Measurements from ENCODE around the gene ZFYVE28. TPM values are rescaled to one million over a fixed set of nuclear protein-coding genes. Genes with fewer than 3 reads are reported as not detected.

The ZFYVE28 gene
- polyA plus RNA-seq, 1 donor = 7.4 TPM

GRCh38 chr4:2375427-2375826 lies 43.0 kb downstream of the ZFYVE28 start:
- no CpG with 5 or more reads among the region's 10 CpGs for WGBS (ENCODE audit: insufficient coverage, low lambda C conversion rate)
- Histone ChIP-seq H3K4me1 (ENCODE audit: control insufficient read depth, insufficient read depth, low read length) (no peaks in the 10 kb centered on the region), H3K27me3 (ENCODE audit: control insufficient read depth, insufficient read depth, low read length) (no peaks in the 10 kb centered on the region), H3K9me3 (ENCODE audit: control insufficient read depth, low read depth, low read length) (peaks cover 3% of the 10 kb centered on the region), H3K27ac (ENCODE audit: low read length) (no peak overlapping the region), H3K36me3 (ENCODE audit: control insufficient read depth, insufficient read depth, low read length) (no peaks in the 10 kb centered on the region), H3K4me3 (ENCODE audit: low read length) (no peak overlapping the region)
- DNase-seq = no peak

GRCh38 chr4:2373532-2373931 lies 44.9 kb downstream of the ZFYVE28 start:
- no peak overlapping the region for H3K4me3 ChIP-seq (ENCODE audit: low read length)
- no peaks in the 10 kb centered on the region for H3K4me1 ChIP-seq (ENCODE audit: control insufficient read depth, insufficient read depth, low read length)
- H3K9me3 ChIP-seq (ENCODE audit: control insufficient read depth, low read depth, low read length) = peaks cover 3% of the 10 kb centered on the region
- no peak overlapping the region for H3K27ac ChIP-seq (ENCODE audit: low read length)
- H3K27me3 ChIP-seq (ENCODE audit: control insufficient read depth, insufficient read depth, low read length) = no peaks in the 10 kb centered on the region
- no peak for DNase-seq
- no peaks in the 10 kb centered on the region for H3K36me3 ChIP-seq (ENCODE audit: control insufficient read depth, insufficient read depth, low read length)
- WGBS (ENCODE audit: insufficient coverage, low lambda C conversion rate) = no CpG with 5 or more reads among the region's 7 CpGs

- Histone ChIP-seq H3K27me3 (ENCODE audit: control insufficient read depth, insufficient read depth, low read length) (no peaks in the 10 kb centered on the region), H3K27ac (ENCODE audit: low read length) (no peak overlapping the region), H3K9me3 (ENCODE audit: control insufficient read depth, low read depth, low read length) (peaks cover 3% of the 10 kb centered on the region), H3K36me3 (ENCODE audit: control insufficient read depth, insufficient read depth, low read length) (no peaks in the 10 kb centered on the region), H3K4me1 (ENCODE audit: control insufficient read depth, insufficient read depth, low read length) (no peaks in the 10 kb centered on the region), H3K4me3 (ENCODE audit: low read length) (no peak overlapping the region)
- no peak for DNase-seq
- no CpG with 5 or more reads among the region's 14 CpGs for whole genome bisulfite sequencing (ENCODE audit: insufficient coverage, low lambda C conversion rate)
These were observed 45.9 kb downstream of the ZFYVE28 start for GRCh38 chr4:2372488-2373030.

GRCh38 chr4:2371765-2372487 lies 46.5 kb downstream of the ZFYVE28 start:
- H3K4me1 ChIP-seq (ENCODE audit: control insufficient read depth, insufficient read depth, low read length) = no peaks in the 10 kb centered on the region
- H3K36me3 ChIP-seq (ENCODE audit: control insufficient read depth, insufficient read depth, low read length) = no peaks in the 10 kb centered on the region
- H3K4me3 ChIP-seq (ENCODE audit: low read length) = no peak overlapping the region
- no peak overlapping the region for H3K27ac ChIP-seq (ENCODE audit: low read length)
- WGBS (ENCODE audit: insufficient coverage, low lambda C conversion rate) = no CpG with 5 or more reads among the region's 27 CpGs
- H3K27me3 ChIP-seq (ENCODE audit: control insufficient read depth, insufficient read depth, low read length) = no peaks in the 10 kb centered on the region
- H3K9me3 ChIP-seq (ENCODE audit: control insufficient read depth, low read depth, low read length) = peaks cover 3% of the 10 kb centered on the region
- no peak for DNase-seq

DNA sequence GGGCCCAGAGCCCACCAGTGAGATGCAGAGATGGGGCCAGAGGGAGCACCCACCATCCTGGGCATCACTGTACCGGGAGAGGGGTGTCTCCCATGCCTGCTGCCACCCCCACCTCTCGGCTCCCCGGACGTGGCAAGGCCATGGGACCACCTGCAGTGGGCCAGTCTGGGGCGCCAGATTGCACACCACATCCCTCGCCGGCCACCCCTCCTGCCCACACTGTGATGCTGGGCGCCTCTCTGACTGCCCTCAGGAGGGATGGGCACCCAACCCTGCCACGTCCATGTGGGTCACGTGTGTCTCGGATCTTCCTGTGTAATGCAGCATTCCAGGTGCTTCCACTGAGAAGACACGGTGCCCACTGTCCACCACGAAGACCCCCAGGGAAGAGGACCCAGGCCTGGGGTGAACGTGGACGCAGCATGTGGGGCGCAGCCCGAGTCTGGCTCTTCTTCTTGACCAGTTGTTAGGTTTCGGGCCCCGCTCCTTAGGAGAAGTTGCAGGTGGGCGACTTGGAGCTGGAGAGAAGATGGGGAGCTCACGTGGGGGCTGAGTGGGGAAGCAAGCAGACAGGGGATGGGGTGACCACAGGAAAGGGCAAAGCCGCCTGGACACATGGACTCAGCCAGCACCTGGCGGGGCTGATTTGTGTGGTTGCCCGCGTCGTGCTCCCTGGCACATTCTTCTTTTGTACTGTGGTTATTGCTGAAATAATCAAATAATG lies 47.7 kb downstream of the ZFYVE28 start:
- no peaks in the 10 kb centered on the region for H3K36me3 ChIP-seq (ENCODE audit: control insufficient read depth, insufficient read depth, low read length)
- no CpG with 5 or more reads among the region's 26 CpGs for WGBS (ENCODE audit: insufficient coverage, low lambda C conversion rate)
- no peaks in the 10 kb centered on the region for H3K27me3 ChIP-seq (ENCODE audit: control insufficient read depth, insufficient read depth, low read length)
- H3K4me3 ChIP-seq (ENCODE audit: low read length) = no peak overlapping the region
- peaks cover under 1% of the 10 kb centered on the region for H3K4me1 ChIP-seq (ENCODE audit: control insufficient read depth, insufficient read depth, low read length)
- peaks cover 3% of the 10 kb centered on the region for H3K9me3 ChIP-seq (ENCODE audit: control insufficient read depth, low read depth, low read length)
- no peak overlapping the region for H3K27ac ChIP-seq (ENCODE audit: low read length)
- no peak for DNase-seq

DNA sequence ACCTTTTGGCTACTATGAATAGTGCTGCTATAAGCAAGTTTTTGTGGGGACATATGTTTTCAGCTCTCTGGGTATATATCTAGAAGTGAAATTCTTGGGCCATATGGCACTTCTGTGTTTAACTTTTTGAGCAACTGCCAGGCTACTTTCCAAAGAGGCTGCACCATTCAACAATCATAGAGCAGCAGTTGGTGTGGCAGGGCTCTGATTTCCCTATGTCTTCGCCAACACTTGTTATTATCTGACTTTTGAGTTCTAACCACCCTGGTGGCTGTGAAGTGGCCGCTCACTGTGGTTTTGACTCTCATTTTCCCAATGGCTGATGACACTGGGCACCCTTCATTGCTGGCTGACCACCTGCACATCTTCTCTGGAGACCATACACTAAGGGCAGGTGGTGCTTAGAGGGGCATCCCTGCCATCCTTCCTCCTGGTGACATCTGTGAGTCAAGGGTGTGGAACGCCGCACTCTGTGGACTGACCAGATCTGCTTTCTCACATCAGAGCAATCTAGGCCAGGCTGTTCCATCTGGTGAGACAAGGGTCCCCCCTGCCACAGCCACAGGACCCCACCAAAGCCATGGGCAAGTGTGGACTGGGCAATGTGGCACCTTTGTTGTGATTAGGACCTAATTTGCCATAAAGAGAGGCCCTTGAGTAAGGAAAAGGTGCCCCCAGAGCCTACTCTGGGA lies 49.6 kb downstream of the ZFYVE28 start:
- no peak overlapping the region for H3K4me3 ChIP-seq (ENCODE audit: low read length)
- WGBS (ENCODE audit: insufficient coverage, low lambda C conversion rate) = no CpG with 5 or more reads among the region's 4 CpGs
- no peak for DNase-seq

DNA sequence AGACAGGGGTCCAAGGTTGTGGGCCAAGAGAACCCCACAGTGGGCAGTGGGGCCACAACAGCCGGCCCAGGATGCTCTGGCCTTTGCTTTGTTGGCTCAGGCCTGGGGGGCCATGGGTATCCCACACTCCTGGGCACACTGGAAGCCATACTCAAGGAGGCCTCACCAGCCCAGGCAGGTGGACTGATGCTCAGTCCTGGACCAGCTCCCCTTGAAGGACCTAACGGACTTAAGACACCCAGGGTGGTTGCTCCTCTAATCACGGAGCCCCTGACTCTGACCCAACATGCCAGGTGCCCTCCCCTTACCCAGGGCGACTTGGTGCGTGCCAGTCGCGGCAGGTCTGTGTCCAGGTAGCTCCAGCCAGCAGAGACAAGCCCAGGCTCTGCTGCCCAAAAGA lies 50.8 kb downstream of the ZFYVE28 start:
- H3K27me3 ChIP-seq (ENCODE audit: control insufficient read depth, insufficient read depth, low read length) = no peaks in the 10 kb centered on the region
- H3K4me1 ChIP-seq (ENCODE audit: control insufficient read depth, insufficient read depth, low read length) = peaks cover 28% of the 10 kb centered on the region
- no peaks in the 10 kb centered on the region for H3K9me3 ChIP-seq (ENCODE audit: control insufficient read depth, low read depth, low read length)
- H3K4me3 ChIP-seq (ENCODE audit: low read length) = no peak overlapping the region
- peak in 1 of 2 donors; percentile 9 for DNase-seq
- H3K27ac ChIP-seq (ENCODE audit: low read length) = no peak overlapping the region
- no CpG with 5 or more reads among the region's 7 CpGs for WGBS (ENCODE audit: insufficient coverage, low lambda C conversion rate)
- H3K36me3 ChIP-seq (ENCODE audit: control insufficient read depth, insufficient read depth, low read length) = no peaks in the 10 kb centered on the region

More for the DNA sequence above, 49.6 kb downstream of the ZFYVE28 start:
- H3K27ac ChIP-seq (ENCODE audit: low read length) = no peak overlapping the region
- no peaks in the 10 kb centered on the region for H3K27me3 ChIP-seq (ENCODE audit: control insufficient read depth, insufficient read depth, low read length)
- peaks cover 3% of the 10 kb centered on the region for H3K9me3 ChIP-seq (ENCODE audit: control insufficient read depth, low read depth, low read length)
- peaks cover 15% of the 10 kb centered on the region for H3K4me1 ChIP-seq (ENCODE audit: control insufficient read depth, insufficient read depth, low read length)
- no peaks in the 10 kb centered on the region for H3K36me3 ChIP-seq (ENCODE audit: control insufficient read depth, insufficient read depth, low read length)

GRCh38 chr4:2366252-2367192 lies 51.9 kb downstream of the ZFYVE28 start:
- Histone ChIP-seq H3K36me3 (ENCODE audit: control insufficient read depth, insufficient read depth, low read length) (no peaks in the 10 kb centered on the region), H3K4me3 (ENCODE audit: low read length) (no peak overlapping the region), H3K4me1 (ENCODE audit: control insufficient read depth, insufficient read depth, low read length) (peaks cover 39% of the 10 kb centered on the region), H3K9me3 (ENCODE audit: control insufficient read depth, low read depth, low read length) (no peaks in the 10 kb centered on the region), H3K27me3 (ENCODE audit: control insufficient read depth, insufficient read depth, low read length) (no peaks in the 10 kb centered on the region), H3K27ac (ENCODE audit: low read length) (no peak overlapping the region)
- DNase-seq = no peak
- WGBS (ENCODE audit: insufficient coverage, low lambda C conversion rate) = no CpG with 5 or more reads among the region's 20 CpGs

DNA sequence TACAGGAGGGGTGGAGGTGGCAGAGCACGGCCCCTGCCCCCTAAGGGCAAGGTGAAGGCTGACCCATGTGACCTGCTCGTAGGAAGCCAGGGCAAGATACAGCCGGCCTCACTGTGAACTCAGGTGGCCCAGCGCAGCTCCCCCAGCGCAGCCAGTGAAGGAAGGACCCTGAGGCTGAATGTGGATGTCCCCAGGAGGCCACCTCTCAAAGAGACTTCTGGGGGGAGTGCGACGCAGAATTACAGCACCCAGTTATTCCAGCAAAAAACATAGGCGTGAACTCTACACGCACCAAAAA lies 52.6 kb downstream of the ZFYVE28 start:
- Histone ChIP-seq H3K27me3 (ENCODE audit: control insufficient read depth, insufficient read depth, low read length) (no peaks in the 10 kb centered on the region), H3K4me1 (ENCODE audit: control insufficient read depth, insufficient read depth, low read length) (peaks cover 44% of the 10 kb centered on the region), H3K36me3 (ENCODE audit: control insufficient read depth, insufficient read depth, low read length) (no peaks in the 10 kb centered on the region), H3K27ac (ENCODE audit: low read length) (no peak overlapping the region), H3K9me3 (ENCODE audit: control insufficient read depth, low read depth, low read length) (no peaks in the 10 kb centered on the region), H3K4me3 (ENCODE audit: low read length) (no peak overlapping the region)
- no peak for DNase-seq
- no CpG with 5 or more reads among the region's 9 CpGs for WGBS (ENCODE audit: insufficient coverage, low lambda C conversion rate)
